ENCODE results near the gene LARP1.

LARP1 gene

GRCh38 chr5:154865466-154866184 is 110.4 kb downstream of the LARP1 start:
- TF ChIP-seq JUND (IDR thresholded peaks at IDR 0.05; ENCODE audit: low read depth): no peak
- in situ Hi-C loops (cut with HindIII; ENCODE audit: low pct_unique_long_range_greater_than_20kb, low sequenced_read_pairs): no loop called here

GRCh38 chr5:154866841-154867240 is 111.7 kb downstream of the LARP1 start:
- no peak for DNase-seq (ENCODE audit: low read depth in 1 of 2, low spot score in 1 of 2)
- TF ChIP-seq JUND (IDR thresholded peaks at IDR 0.05; ENCODE audit: low read depth): no peak
- in situ Hi-C loops (cut with HindIII; ENCODE audit: low pct_unique_long_range_greater_than_20kb, low sequenced_read_pairs): no loop called here

More at GRCh38 chr5:154865466-154866184, 110.4 kb downstream of the LARP1 start:
- DNase-seq (ENCODE audit: low read depth in 1 of 2, low spot score in 1 of 2): no peak
